ENCODE results near the gene TUBA4A.

- TF ChIP-seq CTCF (tag by site-specific recombination; IDR thresholded peaks at IDR 0.05) (no peak), ZSCAN30 (tag by site-specific recombination; IDR thresholded peaks at IDR 0.05) (no peak), REST (tag by site-specific recombination; IDR thresholded peaks at IDR 0.05) (no peak), ZNF121 (tag by site-specific recombination; IDR thresholded peaks at IDR 0.05) (no peak), ZNF324 (tag by site-specific recombination; IDR thresholded peaks at IDR 0.05) (no peak), ZNF274 (IDR thresholded peaks at IDR 0.05; ENCODE audit: low read length) (no peak), ZNF274 (tag by site-specific recombination; IDR thresholded peaks at IDR 0.05; ENCODE audit: borderline replicate concordance) (no peak), SETDB1 (IDR thresholded peaks at IDR 0.05; ENCODE audit: insufficient read length, low read length) (no peak), HOXA7 (CRISPR knock-in tag; IDR thresholded peaks at IDR 0.05; ENCODE audit: borderline replicate concordance) (no peak), TCF7L2 (IDR thresholded peaks at IDR 0.05; ENCODE audit: borderline replicate concordance, low read depth, low read length) (no peak), PATZ1 (tag by site-specific recombination; IDR thresholded peaks at IDR 0.05) (no peak)
Measured at GRCh38 chr2:219220652-219221402, 32.9 kb downstream of the TUBA4A start.
